HG03103 (cell line): ENCODE results near the gene HS2ST1.
"Not testable (repeated sequence)": the region's sequence is repeated elsewhere in the genome, so short reads cannot be mapped to it uniquely, and the experiment has no call there.

ENCODE experiments used
- ATAC-seq: cut with Tn5 transposase; IDR thresholded peaks from one replicate; pipeline ENCODE4 v1.9.1; 2021; ENCODE audit warnings: low read depth; ENCODE audit not compliant: unreplicated experiment

HS2ST1 gene

GRCh38 chr1:86914601-86914997 is at the start of gene HS2ST1:
HS2ST1 (plus strand) TSS chr1:86914635.
- no peak for ATAC-seq

DNA sequence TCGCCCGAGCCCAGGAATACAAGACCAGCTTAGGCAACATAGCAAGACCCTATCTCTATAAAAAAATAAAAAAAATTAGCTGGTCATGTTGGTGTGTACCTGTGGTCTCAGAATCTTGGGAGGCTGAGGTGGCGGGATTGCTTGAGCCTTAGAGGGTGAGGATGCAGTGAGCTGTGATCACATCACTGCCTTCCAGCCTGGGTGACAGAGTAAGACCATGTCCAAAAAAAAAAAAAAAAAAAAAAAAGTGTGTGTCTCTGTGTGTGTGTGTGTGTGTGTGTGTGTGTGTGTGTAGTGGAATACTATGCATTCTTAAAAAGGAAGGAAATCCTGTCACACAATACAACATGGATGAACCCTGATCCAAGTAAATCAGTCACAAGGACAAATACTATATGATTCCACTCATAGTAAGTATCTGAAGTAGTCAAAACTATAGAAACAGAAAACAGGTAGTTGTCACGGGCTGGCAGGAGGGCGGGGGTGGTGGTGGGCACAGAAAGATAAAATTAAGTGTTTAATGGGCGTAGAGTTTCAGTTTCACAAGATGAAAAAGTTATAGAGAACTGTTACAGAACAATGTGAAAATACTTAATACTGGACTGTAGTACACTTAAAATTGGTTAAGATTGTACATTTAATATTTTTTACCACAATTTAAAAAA is 48.3 kb upstream of the HS2ST1 start:
- no peak for ATAC-seq

GRCh38 chr1:86866665-86867064 is 47.8 kb upstream of the HS2ST1 start:
- ATAC-seq: no peak

- not testable (repeated sequence) for ATAC-seq
These were observed 47.2 kb upstream of the HS2ST1 start for GRCh38 chr1:86867278-86867677.

- ATAC-seq: no peak
These were observed 46.0 kb upstream of the HS2ST1 start for GRCh38 chr1:86868477-86868876.

DNA sequence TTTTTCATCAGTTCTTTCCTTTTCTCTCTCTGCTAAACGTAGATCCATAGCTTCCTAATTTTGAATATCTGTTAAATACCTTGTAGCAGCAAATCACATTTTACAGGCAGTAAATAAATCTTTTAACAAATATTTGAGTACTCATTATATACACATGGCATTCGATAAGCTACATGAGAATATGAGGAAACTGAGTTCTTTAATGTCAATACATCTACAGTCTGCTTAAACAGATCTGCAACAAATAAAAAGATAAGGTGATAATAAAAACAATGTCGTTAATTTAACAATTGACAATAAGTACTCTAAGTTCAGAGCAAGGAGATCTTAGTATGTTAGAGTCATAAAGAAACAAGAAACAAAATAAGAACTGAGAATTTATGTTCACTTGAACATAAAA is 43.4 kb upstream of the HS2ST1 start:
- no peak for ATAC-seq

DNA sequence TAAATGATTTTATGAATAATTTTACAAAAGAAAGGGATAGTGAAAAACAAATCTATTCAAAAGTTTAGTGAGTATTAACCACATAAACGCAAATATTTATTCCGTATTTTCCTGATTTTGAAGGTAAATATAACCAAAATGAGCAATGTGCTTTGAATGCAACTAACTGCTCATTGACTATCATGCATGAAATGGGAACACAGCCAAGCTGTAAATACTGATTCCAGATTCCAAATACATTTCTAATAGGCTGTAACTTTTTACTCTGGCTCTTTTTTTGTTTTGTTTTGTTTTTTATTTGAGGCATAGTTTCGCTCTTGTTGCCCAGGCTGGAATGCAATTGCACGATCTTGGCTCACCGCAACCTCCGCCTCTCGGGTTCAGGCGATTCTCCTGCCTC is 42.3 kb upstream of the HS2ST1 start:
- no peak for ATAC-seq

DNA sequence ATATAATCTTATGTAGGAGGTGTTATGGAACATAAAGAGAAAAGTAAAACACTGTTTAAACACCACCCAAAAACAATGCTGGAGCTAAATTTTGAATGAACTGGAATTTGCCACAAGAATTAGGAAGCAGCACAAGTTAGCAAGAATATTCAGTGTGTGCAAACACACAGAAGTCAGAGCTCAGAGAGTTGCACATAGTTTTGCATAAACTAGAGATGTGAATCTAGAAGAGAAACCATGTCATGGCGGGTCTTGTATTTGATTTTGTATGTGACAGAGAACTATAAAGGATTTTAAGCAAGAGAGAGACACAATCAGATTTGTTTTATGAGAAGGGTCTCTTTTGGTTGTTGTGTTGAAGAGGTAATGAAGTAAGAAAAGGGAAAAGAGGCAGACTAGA is 38.7 kb upstream of the HS2ST1 start:
- no peak for ATAC-seq

DNA sequence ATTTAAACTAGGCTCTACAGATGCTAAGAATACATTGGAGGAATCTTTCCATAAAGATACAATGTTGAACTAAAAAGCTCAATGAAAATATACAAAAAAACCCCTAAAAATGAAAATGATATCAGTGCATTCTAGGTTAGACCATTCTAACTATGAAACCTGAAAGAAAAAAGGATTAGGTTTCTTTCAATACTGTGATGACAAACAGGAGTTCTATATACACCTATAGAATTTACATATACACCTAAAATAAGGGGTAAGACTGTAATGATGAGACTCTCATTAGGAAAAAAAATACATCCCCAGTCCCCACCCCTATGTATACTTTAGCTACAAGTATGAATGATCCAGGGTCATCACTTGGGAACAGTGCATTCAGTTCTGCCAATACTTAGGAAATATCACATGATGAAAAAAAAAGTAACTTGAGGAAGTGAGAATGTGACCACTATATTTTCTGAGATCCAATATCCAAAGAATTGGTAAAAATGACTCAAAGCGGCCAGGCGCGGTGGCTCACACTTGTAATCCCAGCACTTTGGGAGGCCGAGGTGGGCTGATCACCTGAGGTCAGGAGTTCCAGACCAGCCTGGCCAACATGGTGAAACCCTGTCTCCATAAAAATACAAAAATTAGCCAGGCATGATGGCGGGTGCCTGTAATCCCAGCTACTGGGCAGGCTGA is 26.8 kb upstream of the HS2ST1 start:
- ATAC-seq: no peak

- ATAC-seq: no peak
These were observed 26.1 kb upstream of the HS2ST1 start for GRCh38 chr1:86888327-86888726.

GRCh38 chr1:86899401-86899800 is 15.0 kb upstream of the HS2ST1 start:
- not testable (repeated sequence) for ATAC-seq

DNA sequence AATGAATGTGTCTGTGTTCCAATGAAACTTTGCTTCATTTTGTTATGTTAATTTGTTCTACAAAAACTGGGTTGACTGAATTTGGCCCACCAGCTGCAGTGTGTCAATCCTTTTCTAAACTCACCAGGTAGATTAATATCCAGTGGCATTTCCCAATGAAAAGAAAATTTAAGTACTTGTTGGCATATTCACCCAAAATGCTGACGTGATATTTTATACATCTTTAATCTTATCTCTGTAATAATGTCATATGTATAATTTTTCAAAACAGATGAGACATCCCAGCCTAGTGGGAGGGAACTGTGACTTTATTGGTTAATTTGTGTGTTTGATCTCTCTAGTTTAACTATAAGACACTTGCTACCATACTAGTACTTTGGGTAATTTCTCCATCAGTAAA is 8.6 kb upstream of the HS2ST1 start:
- ATAC-seq: no peak

GRCh38 chr1:86906419-86906818 is 8.0 kb upstream of the HS2ST1 start:
- ATAC-seq: no peak

- ATAC-seq: no peak
These were observed 2.0 kb upstream of the HS2ST1 start for GRCh38 chr1:86912281-86912900.

- ATAC-seq: no peak
These were observed 988 bp upstream of the HS2ST1 start for GRCh38 chr1:86913399-86913895.

GRCh38 chr1:86913896-86914600 is 387 bp upstream of the HS2ST1 start, which contains the start of gene SELENOF:
SELENOF (minus strand) TSS chr1:86914126; CDS start chr1:86914111, 15 bp downstream.
- peak; percentile 73 for ATAC-seq

GRCh38 chr1:86914998-86915736 is 732 bp downstream of the HS2ST1 start:
- ATAC-seq: peak; percentile 7

GRCh38 chr1:86915737-86916235 is 1.4 kb downstream of the HS2ST1 start:
- no peak for ATAC-seq

DNA sequence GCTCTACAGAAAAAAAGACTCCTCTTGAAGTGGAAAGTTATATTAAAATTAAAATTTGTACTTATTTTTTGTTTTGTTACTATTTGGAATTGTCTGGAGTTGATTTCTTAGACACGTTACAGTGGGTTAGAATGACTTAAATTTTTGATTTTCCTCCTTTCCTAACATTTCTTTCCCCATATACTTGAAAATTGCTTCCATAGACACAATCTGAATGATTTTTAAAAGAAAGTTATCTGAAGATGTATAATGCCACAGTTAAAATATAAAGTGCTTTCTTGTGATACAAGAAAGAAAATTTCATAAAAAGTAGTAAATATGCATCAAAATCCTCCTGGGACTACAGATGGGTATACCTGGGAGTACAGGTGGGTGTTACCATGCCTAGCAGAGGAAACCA is 2.3 kb downstream of the HS2ST1 start:
- ATAC-seq: no peak

- ATAC-seq: no peak
These were observed 8.0 kb downstream of the HS2ST1 start for GRCh38 chr1:86922445-86922844.
